Measurements from ENCODE around the gene CD177.
"Not testable (repeated sequence)": the region's sequence is repeated elsewhere in the genome, so short reads cannot be mapped to it uniquely, and the experiment has no call there.

The CD177 gene

GRCh38 chr19:43329989-43330388 is 23.5 kb upstream of the CD177 start:
- no peak for TF ChIP-seq CTCF (conservative IDR thresholded peaks at IDR 0.05)
- no peak for TF ChIP-seq ZFX (IDR thresholded peaks at IDR 0.05)
- no peak overlapping the region for H3K27ac ChIP-seq

GRCh38 chr19:43330726-43331434 is 22.6 kb upstream of the CD177 start:
- TF ChIP-seq CTCF (conservative IDR thresholded peaks at IDR 0.05) (no peak), ZFX (IDR thresholded peaks at IDR 0.05) (no peak)
- no peak overlapping the region for H3K27ac ChIP-seq

GRCh38 chr19:43331435-43332010 is 22.0 kb upstream of the CD177 start:
- TF ChIP-seq ZFX (IDR thresholded peaks at IDR 0.05) (no peak), CTCF (conservative IDR thresholded peaks at IDR 0.05) (no peak)

GRCh38 chr19:43332058-43332922 is 21.2 kb upstream of the CD177 start:
- TF ChIP-seq CTCF (conservative IDR thresholded peaks at IDR 0.05) (no peak), ZFX (IDR thresholded peaks at IDR 0.05) (no peak)

More at GRCh38 chr19:43331435-43332010, 22.0 kb upstream of the CD177 start:
- H3K27ac ChIP-seq = no peak overlapping the region

GRCh38 chr19:43336508-43336907 is 17.0 kb upstream of the CD177 start:
- not testable (repeated sequence) for H3K27ac ChIP-seq

More at GRCh38 chr19:43332058-43332922, 21.2 kb upstream of the CD177 start:
- H3K27ac ChIP-seq = no peak overlapping the region

- no peak overlapping the region for H3K27ac ChIP-seq
- no peak for TF ChIP-seq CTCF (conservative IDR thresholded peaks at IDR 0.05)
These were observed 15.7 kb upstream of the CD177 start for GRCh38 chr19:43337737-43338136.

GRCh38 chr19:43338530-43338929 is 15.0 kb upstream of the CD177 start:
- no peak for TF ChIP-seq ZFX (IDR thresholded peaks at IDR 0.05)
- TF ChIP-seq CTCF (conservative IDR thresholded peaks at IDR 0.05) = no peak
- no peak overlapping the region for H3K27ac ChIP-seq

- not testable (repeated sequence) for H3K27ac ChIP-seq
These were observed 14.1 kb upstream of the CD177 start for GRCh38 chr19:43339243-43339930.

- H3K27ac ChIP-seq = not testable (repeated sequence)
These were observed 13.4 kb upstream of the CD177 start for GRCh38 chr19:43340101-43340500.

GRCh38 chr19:43341098-43341497 is 12.4 kb upstream of the CD177 start:
- not testable (repeated sequence) for H3K27ac ChIP-seq

GRCh38 chr19:43342104-43342503 is 11.4 kb upstream of the CD177 start:
- not testable (repeated sequence) for H3K27ac ChIP-seq

Measured in C4-2B (cell line).